HCT116 (cell line): ENCODE measurements around the gene SPOP. TPM values are rescaled to one million over a fixed set of nuclear protein-coding genes. Genes with fewer than 3 reads are reported as not detected.

Source experiments
- ATAC-seq: fragments of 200-7000 bp; cut with Tn5 transposase; 2 replicates; pipeline ENCODE4 v1.9.1; 2020; ENCODE audit warnings: mild to moderate bottlenecking, moderate library complexity
- BruUV-seq: library from RNA; stranded (reverse); fragments of 400-500 nt; replicated peaks from 2 replicates; lab custom pipeline; 2021; lab: Mats Ljungman, UMichigan
- CTCF ChIA-PET: fragments of 300-600 bp; sonication (Branson Sonifier 250); formaldehyde crosslinking; loops from one replicate; lab custom pipeline; 2021; ENCODE audit warnings: antibody characterized with exemption; lab: Charles Lee
- POLR2A ChIA-PET: fragments of 300-600, 350-600 bp; sonication (Branson Sonifier 250); formaldehyde crosslinking; loops from one replicate; lab custom pipeline; 2021; ENCODE audit warnings: antibody characterized with exemption; lab: Charles Lee
- RAD21 ChIA-PET, 2 experiments: fragments of 300-600 bp; sonication (Branson Sonifier 250); formaldehyde crosslinking; loops; one replicate each; lab custom pipeline; 2023; ENCODE audit warnings: low total read pairs in 2 of 2; ENCODE audit not compliant: uncharacterized antibody in 2 of 2, unreplicated experiment in 2 of 2, low non-redundant PET in 1 of 2; lab: Charles Lee
- DNase-seq: peaks from one replicate; pipeline ENCODE4 v3.0.0-alpha.2; 2010; ENCODE audit warnings: low read depth, low spot score
- H2AFZ ChIP-seq: fragments of 200-600 bp; shearing (Covaris generic), sonication (generic); 2 replicates; pipeline ENCODE4 v1.6.1; 2017; ENCODE audit warnings: low read depth, mixed run types, mixed read lengths, antibody characterized with exemption, low read length; ENCODE audit not compliant: poor library complexity, severe bottlenecking
- H3K27ac ChIP-seq: 2 replicates; pipeline ENCODE4 v1.5.1; 2012; ENCODE audit warnings: low read depth, low read length
- H3K27me3 ChIP-seq: fragments of 200-600 bp; sonication (generic); 2 replicates; pipeline ENCODE4 v1.6.1; 2016; ENCODE audit warnings: mixed run types, low read length, mixed read lengths; ENCODE audit not compliant: insufficient read depth
- H3K36me3 ChIP-seq, 2 experiments: fragments of 200-500 bp in 1 of 2; fragments of 200-600 bp in 1 of 2; sonication (Bioruptor generic) in 1 of 2; sonication (generic) in 1 of 2; 2 replicates each; pipeline versions ENCODE4 v1.5.1 to v1.6.1; 2014 to 2016; ENCODE audit warnings: low read length in 2 of 2, inconsistent platforms in 1 of 2, mixed read lengths in 1 of 2, mixed run types in 1 of 2; ENCODE audit not compliant: insufficient read depth in 2 of 2, control insufficient read depth in 1 of 2
- H3K4me1 ChIP-seq, 2 experiments: fragments of 200-600 bp in 1 of 2; sonication (generic) in 1 of 2; 2 replicates each; pipeline versions ENCODE4 v1.5.1 to v1.6.1; 2012 to 2017; ENCODE audit warnings: low read length in 2 of 2, inconsistent platforms in 1 of 2, mild to moderate bottlenecking in 1 of 2, mixed read lengths in 1 of 2, mixed run types in 1 of 2, moderate library complexity in 1 of 2; ENCODE audit not compliant: insufficient read depth in 2 of 2, control insufficient read depth in 1 of 2
- H3K4me2 ChIP-seq: fragments of 200-600 bp; sonication (generic); 2 replicates; pipeline ENCODE4 v1.6.1; 2017; ENCODE audit warnings: mixed run types, low read length, mixed read lengths
- H3K4me3 ChIP-seq, 2 experiments: fragments of 200-600 bp in 1 of 2; sonication (generic) in 1 of 2; replicated peaks in 1 of 2; 2 replicates each; pipeline ENCODE4 v1.5.1; 2011 to 2016; ENCODE audit warnings: low read length in 2 of 2, control low read depth in 1 of 2, low read depth in 1 of 2, mild to moderate bottlenecking in 1 of 2, mixed read lengths in 1 of 2, mixed run types in 1 of 2
- H3K79me2 ChIP-seq: fragments of 200-600 bp; sonication (generic); 2 replicates; pipeline ENCODE4 v1.6.1; 2017; ENCODE audit warnings: mild to moderate bottlenecking, mixed run types, low read length, moderate library complexity, mixed read lengths; ENCODE audit not compliant: insufficient read depth
- H3K9ac ChIP-seq: fragments of 200-600 bp; sonication (generic); 2 replicates; pipeline ENCODE4 v1.6.1; 2016; ENCODE audit warnings: low read length, mixed read lengths
- H3K9me2 ChIP-seq: fragments of 200-600 bp; sonication (generic), shearing (Covaris generic); 2 replicates; pipeline ENCODE4 v1.6.1; 2017; ENCODE audit warnings: mixed run types, mild to moderate bottlenecking, moderate library complexity; ENCODE audit not compliant: insufficient read depth
- H3K9me3 ChIP-seq, 2 experiments: fragments of 200-500 bp in 1 of 2; fragments of 200-600 bp in 1 of 2; sonication (Bioruptor generic) in 1 of 2; sonication (generic) in 1 of 2; 2 replicates each; pipeline ENCODE4 v1.6.1; 2014 to 2017; ENCODE audit warnings: low read length in 2 of 2, mixed read lengths in 2 of 2, inconsistent platforms in 1 of 2, low read depth in 1 of 2, mild to moderate bottlenecking in 1 of 2, mixed run types in 1 of 2, moderate library complexity in 1 of 2; ENCODE audit not compliant: control insufficient read depth in 1 of 2, insufficient read depth in 1 of 2
- H4K20me1 ChIP-seq: fragments of 200-600 bp; sonication (generic), shearing (Covaris generic); 2 replicates; pipeline ENCODE4 v1.6.1; 2017; ENCODE audit warnings: mixed run types, mild to moderate bottlenecking, moderate library complexity; ENCODE audit not compliant: insufficient read depth
- ATF3 ChIP-seq: IDR thresholded peaks from 2 replicates; pipeline ENCODE4 v1.6.1; 2012
- CEBPB ChIP-seq: IDR thresholded peaks from 2 replicates; pipeline ENCODE4 v1.6.1; 2012; ENCODE audit warnings: low read depth
- FOSL1 ChIP-seq: IDR thresholded peaks from 2 replicates; pipeline ENCODE4 v1.6.1; 2012; ENCODE audit warnings: low read depth
- JUND ChIP-seq: IDR thresholded peaks from 2 replicates; pipeline ENCODE4 v1.6.1; 2012
- SIN3A ChIP-seq: IDR thresholded peaks from 2 replicates; pipeline ENCODE4 v1.6.1; 2012; ENCODE audit warnings: low read depth
- SP1 ChIP-seq: IDR thresholded peaks from 2 replicates; pipeline ENCODE4 v1.6.1; 2012; ENCODE audit warnings: low read depth
- TCF7L2 ChIP-seq: IDR thresholded peaks from 2 replicates; pipeline ENCODE4 v1.7.0; 2011; ENCODE audit warnings: borderline replicate concordance, inconsistent platforms; ENCODE audit not compliant: insufficient read depth, insufficient read length; ENCODE audit errors: extremely low read depth
- YY1 ChIP-seq: IDR thresholded peaks from 2 replicates; pipeline ENCODE4 v1.6.1; 2011; ENCODE audit warnings: low read length, low read depth, moderate library complexity, mild to moderate bottlenecking; ENCODE audit not compliant: insufficient replicate concordance; ENCODE audit errors: extremely low read depth
- ZFX ChIP-seq: fragments of 450-650 bp; IDR thresholded peaks from 2 replicates; pipeline ENCODE4 v1.6.1; 2017
- ZNF274 ChIP-seq: fragments of 200-500 bp; sonication (Bioruptor generic); IDR thresholded peaks from 2 replicates; pipeline ENCODE4 v1.6.1; 2014; ENCODE audit warnings: mild to moderate bottlenecking, low read depth, low read length, inconsistent platforms
- intact Hi-C: fragments of 100-400 bp; cut with micrococcal nuclease; formaldehyde crosslinking; loops from 2 replicates; pipeline ENCODE4 v1.10.0; 2022
- total RNA-seq: library from RNA; stranded (reverse); gene quantifications from one replicate; pipeline ENCODE4 v1.2.1, GENCODE V29; 2021; ENCODE audit not compliant: unreplicated experiment
- TF ChIP-seq, protein P1 (sequence below): IDR thresholded peaks from 2 replicates; pipeline ENCODE4 v1.6.1; 2012
- TF ChIP-seq, protein P2 (sequence below): IDR thresholded peaks from 2 replicates; pipeline ENCODE4 v1.6.1; 2012; ENCODE audit warnings: low read depth

The SPOP gene
- total RNA-seq, 1 experiment from 2014 or later = 85.1 TPM

DNA sequence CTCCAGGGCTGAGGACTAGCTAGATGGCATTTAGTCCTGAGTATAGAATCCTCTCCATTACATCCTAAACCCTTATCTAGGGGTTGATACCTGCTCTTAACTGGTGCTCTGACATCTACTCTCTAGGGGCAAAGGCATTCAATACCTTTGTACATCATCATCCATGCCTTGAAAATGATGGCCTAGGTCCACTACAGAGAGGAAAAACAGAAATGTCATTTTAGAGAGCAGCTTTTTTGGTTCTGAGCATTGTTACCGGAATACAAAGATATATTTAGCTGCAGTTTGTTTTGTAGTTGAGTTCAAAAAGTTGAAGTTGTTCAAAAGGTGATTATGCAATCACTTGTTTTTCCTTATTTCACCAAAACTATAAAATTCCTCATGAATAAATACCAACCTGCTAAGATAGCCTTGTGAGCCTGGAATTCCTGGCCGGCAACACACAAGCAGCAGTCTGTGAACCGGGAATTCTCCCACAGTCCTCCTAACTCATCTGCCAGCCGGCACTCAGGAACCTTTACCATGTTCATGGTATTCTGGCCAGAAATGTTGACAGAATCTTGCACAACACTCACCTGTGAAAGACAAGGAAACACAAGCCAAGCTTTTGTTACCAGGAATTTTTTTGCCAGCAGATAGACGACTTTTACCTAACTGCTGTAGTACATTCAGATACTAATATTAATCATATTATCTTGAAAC is 66.9 kb downstream of the SPOP start:
- BruUV-seq = no TSS peak

More for the DNA sequence above, 66.9 kb downstream of the SPOP start:
- no peak overlapping the region for H2AFZ ChIP-seq
- no peak for TF ChIP-seq CEBPB
- TF ChIP-seq ZFX = no peak
- no peak for TF ChIP-seq SIN3A
- TF ChIP-seq JUND = no peak
- TF ChIP-seq, protein P1, sequence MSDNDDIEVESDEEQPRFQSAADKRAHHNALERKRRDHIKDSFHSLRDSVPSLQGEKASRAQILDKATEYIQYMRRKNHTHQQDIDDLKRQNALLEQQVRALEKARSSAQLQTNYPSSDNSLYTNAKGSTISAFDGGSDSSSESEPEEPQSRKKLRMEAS = no peak
- no peak for TF ChIP-seq FOSL1
- TF ChIP-seq ATF3 = no peak
- TF ChIP-seq SP1 = no peak
- no peak for TF ChIP-seq YY1
- no peak for TF ChIP-seq TCF7L2
- TF ChIP-seq, protein P2, sequence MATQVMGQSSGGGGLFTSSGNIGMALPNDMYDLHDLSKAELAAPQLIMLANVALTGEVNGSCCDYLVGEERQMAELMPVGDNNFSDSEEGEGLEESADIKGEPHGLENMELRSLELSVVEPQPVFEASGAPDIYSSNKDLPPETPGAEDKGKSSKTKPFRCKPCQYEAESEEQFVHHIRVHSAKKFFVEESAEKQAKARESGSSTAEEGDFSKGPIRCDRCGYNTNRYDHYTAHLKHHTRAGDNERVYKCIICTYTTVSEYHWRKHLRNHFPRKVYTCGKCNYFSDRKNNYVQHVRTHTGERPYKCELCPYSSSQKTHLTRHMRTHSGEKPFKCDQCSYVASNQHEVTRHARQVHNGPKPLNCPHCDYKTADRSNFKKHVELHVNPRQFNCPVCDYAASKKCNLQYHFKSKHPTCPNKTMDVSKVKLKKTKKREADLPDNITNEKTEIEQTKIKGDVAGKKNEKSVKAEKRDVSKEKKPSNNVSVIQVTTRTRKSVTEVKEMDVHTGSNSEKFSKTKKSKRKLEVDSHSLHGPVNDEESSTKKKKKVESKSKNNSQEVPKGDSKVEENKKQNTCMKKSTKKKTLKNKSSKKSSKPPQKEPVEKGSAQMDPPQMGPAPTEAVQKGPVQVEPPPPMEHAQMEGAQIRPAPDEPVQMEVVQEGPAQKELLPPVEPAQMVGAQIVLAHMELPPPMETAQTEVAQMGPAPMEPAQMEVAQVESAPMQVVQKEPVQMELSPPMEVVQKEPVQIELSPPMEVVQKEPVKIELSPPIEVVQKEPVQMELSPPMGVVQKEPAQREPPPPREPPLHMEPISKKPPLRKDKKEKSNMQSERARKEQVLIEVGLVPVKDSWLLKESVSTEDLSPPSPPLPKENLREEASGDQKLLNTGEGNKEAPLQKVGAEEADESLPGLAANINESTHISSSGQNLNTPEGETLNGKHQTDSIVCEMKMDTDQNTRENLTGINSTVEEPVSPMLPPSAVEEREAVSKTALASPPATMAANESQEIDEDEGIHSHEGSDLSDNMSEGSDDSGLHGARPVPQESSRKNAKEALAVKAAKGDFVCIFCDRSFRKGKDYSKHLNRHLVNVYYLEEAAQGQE = no peak
- TF ChIP-seq ZNF274 = no peak
- H3K36me3 ChIP-seq = peaks cover 14 to 17% of the 10 kb centered on the region in 2 experiments; a peak in 3 of 4 replicates
- H3K27ac ChIP-seq = no peak overlapping the region
- peaks cover 5% of the 10 kb centered on the region; the same call in 1 of the 2 replicates for H3K79me2 ChIP-seq
- peaks cover 4% of the 10 kb centered on the region; the same call in 1 of the 2 replicates for H4K20me1 ChIP-seq
- ChIA-PET RAD21 (no interaction called here), POLR2A (no interaction called here), CTCF (no interaction called here)
- H3K4me1 ChIP-seq = no peaks in the 10 kb centered on the region
- DNase-seq (no peak), ATAC-seq (no peak)
- H3K9me3 ChIP-seq = no peaks in the 10 kb centered on the region
- H3K4me3 ChIP-seq = no peak overlapping the region
- no peak overlapping the region for H3K4me2 ChIP-seq
- no peaks in the 10 kb centered on the region for H3K27me3 ChIP-seq
- H3K9ac ChIP-seq = no peak overlapping the region
- no peaks in the 10 kb centered on the region for H3K9me2 ChIP-seq
- intact Hi-C loops = no loop called here
